ENCODE measurements around the gene USP49. TPM values are rescaled to one million over a fixed set of nuclear protein-coding genes. Genes with fewer than 3 reads are reported as not detected.

The USP49 gene
- total and polyA plus RNA-seq, 2 of the 13 experiments (the other 11 are each of a cell fraction or from before 2014, with no cell fraction given): 2.9 to 4.3 TPM

GRCh38 chr6:41787219-41787917 is 107.8 kb downstream of the USP49 start, which contains the start of gene TOMM6 (continued):
- TF ChIP-seq KDM1A (CRISPR knock-in tag; IDR thresholded peaks at IDR 0.05): no peak
- peak; percentile 80 for TF ChIP-seq BRF2 (CRISPR knock-in tag; IDR thresholded peaks at IDR 0.05)
- TF ChIP-seq BATF2 (CRISPR knock-in tag; IDR thresholded peaks at IDR 0.05): 0 out of 2 replicates have a peak, but pooled peaks have one; percentile 71
- peak; percentile 90; the same call in 1 of the 2 replicates for TF ChIP-seq NAIF1 (CRISPR knock-in tag; IDR thresholded peaks at IDR 0.05; ENCODE audit: borderline replicate concordance)
- TF ChIP-seq E2F2 (CRISPR knock-in tag; IDR thresholded peaks at IDR 0.05; ENCODE audit: borderline replicate concordance): 0 out of 2 replicates have a peak, but pooled peaks have one; percentile 13
- no peak for TF ChIP-seq HNF4G (IDR thresholded peaks at IDR 0.05; ENCODE audit: borderline replicate concordance, low read depth, low read length)
- peak; percentile 64; the same call in 1 of the 2 replicates for TF ChIP-seq HNF4G (CRISPR knock-in tag; IDR thresholded peaks at IDR 0.05; ENCODE audit: borderline replicate concordance, low read depth)
- TF ChIP-seq KLF16 (CRISPR knock-in tag; IDR thresholded peaks at IDR 0.05): peak in 1 of 2 experiments; percentile 97; a peak in 2 of 4 replicates
- no peak for TF ChIP-seq E2F1 (CRISPR knock-in tag; IDR thresholded peaks at IDR 0.05)
- TF ChIP-seq ZNF772 (CRISPR knock-in tag; IDR thresholded peaks at IDR 0.05): peak; percentile 88
- peak; percentile 65 for TF ChIP-seq NCOA2 (CRISPR knock-in tag; IDR thresholded peaks at IDR 0.05)
- no peak for TF ChIP-seq ZNF644 (CRISPR knock-in tag; IDR thresholded peaks at IDR 0.05; ENCODE audit: low read depth)
- TF ChIP-seq ZNF691 (CRISPR knock-in tag; IDR thresholded peaks at IDR 0.05; ENCODE audit: borderline replicate concordance, low read depth): peak; percentile 81; the same call in 1 of the 2 replicates
- TF ChIP-seq GFI1 (CRISPR knock-in tag; IDR thresholded peaks at IDR 0.05; ENCODE audit: borderline replicate concordance): no peak
- no peak for TF ChIP-seq SRSF9 (IDR thresholded peaks at IDR 0.05; ENCODE audit: borderline replicate concordance, insufficient read depth, low read depth, low read length, poor library complexity, severe bottlenecking)
- no peak for TF ChIP-seq SOX13 (IDR thresholded peaks at IDR 0.05)
- TF ChIP-seq SOX13 (CRISPR knock-in tag; conservative IDR thresholded peaks at IDR 0.05 in 1 of 2, IDR thresholded peaks at IDR 0.05 in 1 of 2): peak in 1 of 2 experiments; percentile 68; a peak in 3 of 4 replicates
- TF ChIP-seq RNF2 (conservative IDR thresholded peaks at IDR 0.05; ENCODE audit: low read depth): no peak
- no peak for TF ChIP-seq GPN1 (CRISPR knock-in tag; IDR thresholded peaks at IDR 0.05; ENCODE audit: borderline replicate concordance)
- peak; percentile 76 for TF ChIP-seq ZNF746 (CRISPR knock-in tag; IDR thresholded peaks at IDR 0.05)
